GM12878 (cell line): ENCODE results near the gene HCK. TPM values are rescaled to one million over a fixed set of nuclear protein-coding genes. Genes with fewer than 3 reads are reported as not detected.

ENCODE experiments used
- ATAC-seq: fragments of 200-7000 bp; cut with Tn5 transposase; 3 replicates; pipeline ENCODE4 v1.9.1; 2020; ENCODE audit warnings: mild to moderate bottlenecking, moderate library complexity
- BruUV-seq: library from RNA; stranded (reverse); fragments of 400-500 nt; replicated peaks from 2 replicates; lab custom pipeline; 2021; lab: Mats Ljungman, UMichigan
- CTCF ChIA-PET: fragments of 300-600 bp; sonication (Branson Sonifier 250); formaldehyde crosslinking; extraction: SDS; loops from one replicate; lab custom pipeline; 2021; ENCODE audit warnings: inconsistent platforms; lab: Yijun Ruan, JAX
- POLR2A ChIA-PET: fragments of 350-600 bp; formaldehyde crosslinking; extraction: SDS; loops from one replicate; lab custom pipeline; 2021; ENCODE audit warnings: inconsistent platforms; lab: Charles Lee
- RAD21 ChIA-PET: fragments of 300-600 bp; sonication (Branson Sonifier 250); formaldehyde crosslinking; loops from one replicate; lab custom pipeline; 2023; ENCODE audit warnings: antibody characterized with exemption; ENCODE audit not compliant: unreplicated experiment; lab: Charles Lee
- SMC1A ChIA-PET: fragments of 300-600 bp; sonication (Branson Sonifier 250); formaldehyde crosslinking; loops from one replicate; lab custom pipeline; 2023; ENCODE audit not compliant: unreplicated experiment, uncharacterized antibody; lab: Charles Lee
- DNase-seq: peaks from one replicate; pipeline ENCODE4 v3.0.0-alpha.2; 2011; ENCODE audit warnings: low read depth, low spot score
- FAIRE-seq: peaks from 3 replicates; lab custom pipeline; 2011; peaks lifted over from hg19 to GRCh38; lab: Jason Lieb, UNC
- H2AFZ ChIP-seq: 2 replicates; pipeline ENCODE4 v1.6.0; 2011; ENCODE audit warnings: low read depth, low read length, control low read depth; ENCODE audit not compliant: control insufficient read depth
- H3K27ac ChIP-seq: 2 replicates; pipeline ENCODE4 v1.5.1; 2011; ENCODE audit warnings: control low read depth; ENCODE audit not compliant: control insufficient read depth, insufficient read depth
- H3K27me3 ChIP-seq, 2 experiments: replicated peaks in 1 of 2; 2 replicates each; pipeline versions ENCODE4 v1.6.0 to v1.6.1; 2011; ENCODE audit warnings: low read length in 1 of 2; ENCODE audit not compliant: control insufficient read depth in 2 of 2, insufficient read depth in 2 of 2
- H3K36me3 ChIP-seq, 2 experiments: 2 replicates each; pipeline ENCODE4 v1.5.1; 2011; ENCODE audit warnings: low read length in 1 of 2; ENCODE audit not compliant: control insufficient read depth in 2 of 2, insufficient read depth in 2 of 2
- H3K4me1 ChIP-seq: 2 replicates; pipeline ENCODE4 v1.6.1; 2011; ENCODE audit warnings: mild to moderate bottlenecking, low read length, moderate library complexity, mixed read lengths; ENCODE audit not compliant: control insufficient read depth, insufficient read depth
- H3K4me2 ChIP-seq: 2 replicates; pipeline ENCODE4 v1.6.0; 2011; ENCODE audit warnings: control low read depth; ENCODE audit not compliant: control insufficient read depth, insufficient read depth
- H3K4me3 ChIP-seq: fragments of 200-600 bp; sonication (generic); 2 replicates; pipeline ENCODE4 v1.5.1; 2016
- H3K79me2 ChIP-seq: 2 replicates; pipeline ENCODE4 v1.6.0; 2011; ENCODE audit warnings: low read length; ENCODE audit not compliant: control insufficient read depth, insufficient read depth
- H3K9ac ChIP-seq: 2 replicates; pipeline ENCODE4 v1.8.0; 2011; ENCODE audit warnings: low read length, control low read depth, mixed read lengths; ENCODE audit not compliant: control insufficient read depth, insufficient read depth
- H3K9me3 ChIP-seq: replicated peaks from 3 replicates; pipeline ENCODE4 v1.5.1; 2011; ENCODE audit warnings: mild to moderate bottlenecking, low read length; ENCODE audit not compliant: control insufficient read depth, insufficient read depth
- H4K20me1 ChIP-seq: 2 replicates; pipeline ENCODE4 v1.6.0; 2011; ENCODE audit not compliant: control insufficient read depth, insufficient read depth
- CHD4 ChIP-seq: fragments of 200-600 bp; sonication (generic); IDR thresholded peaks from 2 replicates; pipeline ENCODE4 v1.6.1; 2016; ENCODE audit warnings: mild to moderate bottlenecking
- MTA3 ChIP-seq: IDR thresholded peaks from 2 replicates; pipeline ENCODE4 v1.6.1; 2012; ENCODE audit warnings: low read length, inconsistent platforms, borderline replicate concordance
- MXI1 ChIP-seq: fragments of 150-350 bp; IDR thresholded peaks from 2 replicates; pipeline ENCODE4 v1.6.1; 2011; ENCODE audit warnings: low read depth, mild to moderate bottlenecking, inconsistent platforms, low read length, improper control_type of control experiment
- NFYB ChIP-seq: IDR thresholded peaks from 2 replicates; pipeline ENCODE4 v1.6.1; 2011; ENCODE audit warnings: low read depth, mild to moderate bottlenecking, low read length, improper control_type of control experiment, moderate library complexity; ENCODE audit not compliant: insufficient read depth
- WGBS: methylation state at CpG from one replicate; pipeline ENCODE4 v1.1.6; 2016; ENCODE audit warnings: low lambda C conversion rate; ENCODE audit not compliant: insufficient replicate concordance, insufficient coverage; ENCODE audit errors: missing lambda C conversion rate; 5-methylcytosine and 5-hydroxymethylcytosine counted together
- in situ Hi-C: fragments of 300-500 bp; cut with MboI; formaldehyde crosslinking; loops from 9 replicates; pipeline ENCODE4 v1.14.3; 2018; ENCODE audit warnings: mixed read lengths
- intact Hi-C: fragments of 100-400 bp; cut with micrococcal nuclease; formaldehyde crosslinking; loops from one replicate; pipeline ENCODE4 v1.14.2; 2022; ENCODE audit not compliant: unreplicated experiment
- polyA plus RNA-seq, 11 experiments: library from polyadenylated mRNA; depleted of rRNA in 4 of 11; unstranded in 6 of 11; stranded (reverse) in 5 of 11; fragments of >200 nt; fragmentation: Nextera tagmentation in 4 of 11; fragmentation: Illumina TruSeq in 1 of 11; extraction: Ambion mirVana in 4 of 11; extraction: Trizol in 1 of 11; gene quantifications; 1 replicate in 1 of 11; 2 replicates in 10 of 11; pipeline versions ENCODE4 v1.2.1 to v1.2.3, GENCODE V29; 2011 to 2016; ENCODE audit warnings: inconsistent platforms in 2 of 11, missing spikeins in 2 of 11, low read depth in 1 of 11
- total RNA-seq, 4 experiments: library from RNA; depleted of rRNA in 3 of 4; stranded (reverse); fragments of >200 nt in 3 of 4; fragmentation: Illumina TruSeq in 1 of 4; extraction: Trizol in 1 of 4; gene quantifications; 2 replicates each; pipeline versions ENCODE4 v1.2.1 to v1.2.3, GENCODE V29; 2013 to 2021
- TF ChIP-seq, protein P1 (sequence below): fragments of 450-650 bp; IDR thresholded peaks from 2 replicates; pipeline ENCODE4 v1.6.1; 2018; ENCODE audit warnings: borderline replicate concordance, mild to moderate bottlenecking; ENCODE audit not compliant: partially characterized antibody
- TF ChIP-seq, protein P2 (sequence below): IDR thresholded peaks from 2 replicates; pipeline ENCODE4 v1.6.1; 2012; ENCODE audit warnings: low read depth, low read length, improper control_type of control experiment
- TF ChIP-seq, protein P3 (sequence below): fragments of 450-650 bp; IDR thresholded peaks from 2 replicates; pipeline ENCODE4 v1.6.1; 2017; ENCODE audit warnings: low read depth, mild to moderate bottlenecking, moderate library complexity

HCK gene
- total and polyA plus RNA-seq, 10 of the 15 experiments (the other 5 are each of a cell fraction or from before 2014, with no cell fraction given) = 1.3 to 30.3 (median 18.5) TPM

DNA sequence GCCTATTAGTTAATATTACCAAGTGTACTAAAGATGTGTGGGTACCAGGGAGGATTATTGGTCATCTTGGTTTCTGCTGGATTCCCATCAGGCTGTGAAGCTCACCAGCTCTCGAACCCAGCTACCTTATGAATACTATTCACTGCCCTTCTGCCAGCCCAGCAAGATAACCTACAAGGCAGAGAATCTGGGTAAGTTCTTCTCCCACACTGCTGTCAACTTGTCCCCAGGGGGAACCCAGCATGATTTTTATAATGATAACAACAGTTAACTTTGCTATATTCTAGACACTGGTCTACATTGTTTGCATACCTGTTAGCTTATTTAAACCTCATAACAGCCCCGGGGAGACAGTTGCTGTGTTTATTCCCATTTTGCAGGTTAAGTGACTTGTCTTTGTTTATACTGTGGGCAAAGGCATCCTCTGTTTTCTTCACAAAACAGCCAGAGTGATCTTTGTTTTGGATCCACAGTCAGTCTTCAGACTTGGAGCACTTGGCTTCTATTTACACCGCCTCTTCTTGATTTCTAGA is 84.0 kb downstream of the HCK start:
- in situ Hi-C loops = no loop called here
- peaks cover 20% of the 10 kb centered on the region for H3K4me1 ChIP-seq
- peaks cover 9 to 40% of the 10 kb centered on the region in 2 experiments for H3K36me3 ChIP-seq
- ATAC-seq (no peak), FAIRE-seq (no peak)
- H3K9ac ChIP-seq = no peak overlapping the region
- H3K79me2 ChIP-seq = peaks cover 21% of the 10 kb centered on the region
- TF ChIP-seq MTA3 (no peak), NFYB (no peak), MXI1 (no peak), CHD4 (no peak)
- TF ChIP-seq, protein P1, sequence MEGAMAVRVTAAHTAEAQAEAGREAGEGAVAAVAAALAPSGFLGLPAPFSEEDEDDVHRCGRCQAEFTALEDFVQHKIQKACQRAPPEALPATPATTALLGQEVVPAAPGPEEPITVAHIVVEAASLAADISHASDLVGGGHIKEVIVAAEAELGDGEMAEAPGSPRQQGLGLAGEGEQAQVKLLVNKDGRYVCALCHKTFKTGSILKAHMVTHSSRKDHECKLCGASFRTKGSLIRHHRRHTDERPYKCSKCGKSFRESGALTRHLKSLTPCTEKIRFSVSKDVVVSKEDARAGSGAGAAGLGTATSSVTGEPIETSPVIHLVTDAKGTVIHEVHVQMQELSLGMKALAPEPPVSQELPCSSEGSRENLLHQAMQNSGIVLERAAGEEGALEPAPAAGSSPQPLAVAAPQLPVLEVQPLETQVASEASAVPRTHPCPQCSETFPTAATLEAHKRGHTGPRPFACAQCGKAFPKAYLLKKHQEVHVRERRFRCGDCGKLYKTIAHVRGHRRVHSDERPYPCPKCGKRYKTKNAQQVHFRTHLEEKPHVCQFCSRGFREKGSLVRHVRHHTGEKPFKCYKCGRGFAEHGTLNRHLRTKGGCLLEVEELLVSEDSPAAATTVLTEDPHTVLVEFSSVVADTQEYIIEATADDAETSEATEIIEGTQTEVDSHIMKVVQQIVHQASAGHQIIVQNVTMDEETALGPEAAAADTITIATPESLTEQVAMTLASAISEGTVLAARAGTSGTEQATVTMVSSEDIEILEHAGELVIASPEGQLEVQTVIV = no peak
- TF ChIP-seq, protein P2, sequence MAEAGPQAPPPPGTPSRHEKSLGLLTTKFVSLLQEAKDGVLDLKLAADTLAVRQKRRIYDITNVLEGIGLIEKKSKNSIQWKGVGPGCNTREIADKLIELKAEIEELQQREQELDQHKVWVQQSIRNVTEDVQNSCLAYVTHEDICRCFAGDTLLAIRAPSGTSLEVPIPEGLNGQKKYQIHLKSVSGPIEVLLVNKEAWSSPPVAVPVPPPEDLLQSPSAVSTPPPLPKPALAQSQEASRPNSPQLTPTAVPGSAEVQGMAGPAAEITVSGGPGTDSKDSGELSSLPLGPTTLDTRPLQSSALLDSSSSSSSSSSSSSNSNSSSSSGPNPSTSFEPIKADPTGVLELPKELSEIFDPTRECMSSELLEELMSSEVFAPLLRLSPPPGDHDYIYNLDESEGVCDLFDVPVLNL = no peak
- TF ChIP-seq, protein P3, sequence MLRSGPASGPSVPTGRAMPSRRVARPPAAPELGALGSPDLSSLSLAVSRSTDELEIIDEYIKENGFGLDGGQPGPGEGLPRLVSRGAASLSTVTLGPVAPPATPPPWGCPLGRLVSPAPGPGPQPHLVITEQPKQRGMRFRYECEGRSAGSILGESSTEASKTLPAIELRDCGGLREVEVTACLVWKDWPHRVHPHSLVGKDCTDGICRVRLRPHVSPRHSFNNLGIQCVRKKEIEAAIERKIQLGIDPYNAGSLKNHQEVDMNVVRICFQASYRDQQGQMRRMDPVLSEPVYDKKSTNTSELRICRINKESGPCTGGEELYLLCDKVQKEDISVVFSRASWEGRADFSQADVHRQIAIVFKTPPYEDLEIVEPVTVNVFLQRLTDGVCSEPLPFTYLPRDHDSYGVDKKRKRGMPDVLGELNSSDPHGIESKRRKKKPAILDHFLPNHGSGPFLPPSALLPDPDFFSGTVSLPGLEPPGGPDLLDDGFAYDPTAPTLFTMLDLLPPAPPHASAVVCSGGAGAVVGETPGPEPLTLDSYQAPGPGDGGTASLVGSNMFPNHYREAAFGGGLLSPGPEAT = no peak
- TF ChIP-seq, all 136 proteins: peak for 0
- ChIA-PET POLR2A (no interaction called here), RAD21 (interaction anchor here (1.2 kb wide), 1 partner anchor 11 kb away, joined by 3 read pairs; no protein-coding TSS in a partner anchor), SMC1A (no interaction called here), CTCF (interaction anchor here (0.7 to 1.4 kb wide), 2 partner anchors 17 to 101 kb away, joined by 3 to 5 read pairs; no protein-coding TSS in a partner anchor)
- no peaks in the 10 kb centered on the region; the same call in 1 of the 2 replicates for H4K20me1 ChIP-seq
- DNase-seq = no peak
- H3K27me3 ChIP-seq = no peaks in the 10 kb centered on the region
- H3K4me3 ChIP-seq = no peak overlapping the region
- H3K9me3 ChIP-seq = no peaks in the 10 kb centered on the region
- intact Hi-C loops = no loop called here
- no peak overlapping the region for H2AFZ ChIP-seq
- BruUV-seq = no TSS peak
- no peak overlapping the region for H3K4me2 ChIP-seq
- WGBS = 83% methylated on average over 3 of the region's 3 CpGs
- H3K27ac ChIP-seq = no peak overlapping the region
